ES-I3 (cell line): ENCODE measurements around the gene GJA1.

Experiments
- H3K36me3 ChIP-seq: 2 replicates; pipeline ENCODE4 v1.6.1; 2013; ENCODE audit warnings: mild to moderate bottlenecking, low read length, control low read depth, moderate library complexity; ENCODE audit not compliant: insufficient read depth
- H3K4me1 ChIP-seq: 2 replicates; pipeline ENCODE4 v1.6.1; 2013; ENCODE audit warnings: mild to moderate bottlenecking, control low read depth, low read length; ENCODE audit not compliant: insufficient read depth
- H3K9ac ChIP-seq: 2 replicates; pipeline ENCODE4 v1.6.1; 2013; ENCODE audit warnings: low read depth, mild to moderate bottlenecking, low read length, moderate library complexity
- H3K9me3 ChIP-seq: 2 replicates; pipeline ENCODE4 v1.6.1; 2013; ENCODE audit warnings: mild to moderate bottlenecking, low read length, moderate library complexity; ENCODE audit not compliant: control insufficient read depth, insufficient read depth

The GJA1 gene

DNA sequence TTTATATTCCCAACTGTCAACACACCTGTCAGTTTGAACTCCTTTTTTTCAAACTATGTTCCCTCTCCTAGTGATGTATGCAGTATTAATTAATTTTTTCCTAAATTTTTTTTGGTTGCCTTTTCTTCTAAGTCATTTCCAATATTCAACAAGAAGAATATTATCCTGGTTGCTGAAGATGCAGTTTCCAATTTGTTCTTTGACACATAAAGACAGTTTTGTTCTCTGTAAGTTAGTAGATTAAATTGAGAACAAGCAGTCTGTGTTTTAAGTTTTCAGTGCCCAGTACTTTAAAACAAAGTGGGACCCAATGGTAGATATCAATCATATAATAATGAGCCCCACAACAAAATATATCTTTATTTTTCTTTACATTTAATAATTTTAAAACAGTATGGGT, 47.3 kb downstream of the GJA1 start:
- H3K9me3 ChIP-seq: no peaks in the 10 kb centered on the region
- no peaks in the 10 kb centered on the region for H3K36me3 ChIP-seq
- peaks cover 25% of the 10 kb centered on the region for H3K4me1 ChIP-seq
- no peak overlapping the region for H3K9ac ChIP-seq

DNA sequence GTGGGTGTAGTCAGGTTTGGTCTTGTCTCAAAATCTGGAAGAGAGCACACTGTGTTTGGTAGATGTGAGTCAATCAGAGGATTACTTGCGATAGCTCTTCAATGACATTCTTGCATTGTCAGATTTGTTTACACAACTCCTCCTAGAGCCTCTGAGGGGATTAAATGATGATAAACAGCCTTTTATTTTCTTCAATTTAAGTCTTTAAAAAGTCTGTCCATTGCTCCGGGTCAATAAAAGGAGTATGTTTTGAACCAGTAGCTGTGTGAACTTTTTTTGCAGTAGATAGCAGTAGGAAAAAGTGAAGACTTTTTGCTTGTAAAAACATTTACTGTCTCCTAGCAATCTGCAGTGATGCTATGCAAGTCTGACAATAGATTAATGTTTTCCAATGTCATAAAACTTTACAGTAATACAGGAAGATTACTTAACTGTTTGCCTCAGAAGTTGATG, 49.9 kb downstream of the GJA1 start:
- Histone ChIP-seq H3K36me3 (no peaks in the 10 kb centered on the region), H3K4me1 (peaks cover 31% of the 10 kb centered on the region), H3K9ac (no peak overlapping the region; the same call in 1 of the 2 replicates), H3K9me3 (no peaks in the 10 kb centered on the region)

DNA sequence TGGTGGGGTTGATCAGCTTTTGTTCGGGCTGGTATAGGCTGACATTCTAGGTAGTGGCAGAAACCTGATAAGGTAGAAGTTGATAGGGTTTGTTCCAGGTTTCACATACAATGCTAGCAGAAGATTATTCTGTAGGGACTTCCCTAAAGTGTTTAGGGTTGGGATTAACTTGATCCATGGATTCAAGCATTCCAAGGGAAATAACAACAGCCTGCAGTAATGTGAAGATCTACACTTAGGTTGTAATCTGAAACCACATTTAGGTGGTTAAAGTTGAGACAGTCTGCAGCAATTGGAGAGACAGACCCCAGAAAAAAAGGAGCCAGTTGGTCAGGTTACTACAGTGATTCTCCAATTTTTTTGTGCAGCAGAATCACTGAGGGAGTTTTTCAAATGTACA, 56.1 kb downstream of the GJA1 start:
- no peak overlapping the region for H3K9ac ChIP-seq
- H3K4me1 ChIP-seq: peaks cover 19% of the 10 kb centered on the region
- no peaks in the 10 kb centered on the region for H3K9me3 ChIP-seq
- H3K36me3 ChIP-seq: no peaks in the 10 kb centered on the region

DNA sequence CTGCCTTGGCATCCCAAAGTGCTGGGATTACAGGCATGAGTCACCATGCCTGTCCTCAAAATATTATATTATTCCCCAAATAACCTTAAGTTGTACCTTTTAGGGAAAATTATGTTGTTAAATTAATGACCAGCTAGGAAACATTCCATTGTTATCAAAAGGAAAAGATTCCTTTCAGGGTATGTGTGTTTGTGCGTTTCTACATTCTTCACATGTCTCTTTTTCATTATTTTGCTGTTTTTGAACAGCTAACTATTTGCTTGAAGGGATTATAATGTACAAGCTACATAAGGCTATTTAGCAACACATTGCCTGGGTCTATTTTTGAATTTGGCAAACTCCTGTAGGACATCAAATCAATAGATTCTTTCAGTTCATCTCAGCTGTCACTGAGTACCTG, 57.1 kb downstream of the GJA1 start:
- Histone ChIP-seq H3K4me1 (peaks cover 16% of the 10 kb centered on the region), H3K36me3 (no peaks in the 10 kb centered on the region), H3K9ac (no peak overlapping the region), H3K9me3 (no peaks in the 10 kb centered on the region)

DNA sequence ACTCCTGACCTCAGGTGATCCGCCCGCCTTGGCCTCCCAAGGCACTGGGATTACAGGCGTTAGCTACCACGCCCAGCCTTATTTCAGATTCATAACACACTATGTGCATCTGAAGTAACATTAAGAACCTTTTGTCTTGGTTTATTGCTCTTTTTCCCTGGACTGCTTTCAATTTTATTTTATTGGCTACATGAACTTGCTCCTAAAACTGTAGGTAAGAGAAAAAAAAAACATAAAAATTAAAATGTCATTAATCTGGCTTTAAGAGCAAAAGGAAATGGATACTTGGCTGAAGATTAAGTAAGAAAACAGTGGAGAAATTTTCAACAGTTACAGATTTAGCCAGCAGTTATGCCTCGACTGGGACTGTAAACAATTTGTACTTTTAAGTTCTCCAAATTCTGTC, 62.5 kb downstream of the GJA1 start:
- H3K9me3 ChIP-seq: no peaks in the 10 kb centered on the region
- H3K9ac ChIP-seq: no peak overlapping the region
- no peaks in the 10 kb centered on the region for H3K4me1 ChIP-seq
- no peaks in the 10 kb centered on the region for H3K36me3 ChIP-seq

DNA sequence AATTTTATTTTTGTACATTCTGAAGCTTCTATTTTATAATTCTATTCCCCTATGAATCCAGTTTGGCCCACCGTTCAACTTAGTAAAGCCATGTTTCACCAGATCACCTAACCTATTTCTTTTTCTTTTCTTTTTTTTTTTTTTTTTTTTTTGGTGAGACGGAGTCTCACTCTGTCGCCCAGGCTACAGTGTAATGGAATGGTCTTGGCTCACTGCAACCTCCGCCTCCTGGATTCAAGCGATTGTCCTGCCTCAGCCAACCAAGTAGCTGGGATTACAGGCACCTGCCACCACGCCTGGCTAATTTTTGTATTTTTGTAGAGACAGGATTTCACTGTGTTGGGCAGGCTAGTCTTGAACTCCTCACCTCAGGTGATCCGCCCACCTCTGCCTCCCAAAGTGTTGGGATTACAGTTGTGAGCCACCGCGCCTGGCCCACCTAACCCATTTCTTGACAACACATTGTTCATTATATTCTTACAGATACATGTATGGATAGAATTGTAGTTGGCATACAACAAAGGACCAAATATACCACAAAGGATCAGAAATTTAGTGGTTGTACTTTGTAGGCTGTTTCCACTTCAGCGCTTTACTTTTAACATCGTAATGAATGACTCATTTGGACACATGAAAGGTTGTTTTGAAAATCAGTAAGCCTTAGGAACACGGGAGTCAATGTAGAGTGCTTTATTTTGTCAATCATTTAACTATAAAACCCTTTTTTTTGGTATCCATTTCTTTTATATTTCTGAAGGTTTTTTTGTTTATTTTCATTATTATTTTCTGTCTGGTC, 63.2 kb downstream of the GJA1 start:
- H3K4me1 ChIP-seq: no peaks in the 10 kb centered on the region
- no peaks in the 10 kb centered on the region for H3K9me3 ChIP-seq
- no peaks in the 10 kb centered on the region for H3K36me3 ChIP-seq
- no peak overlapping the region for H3K9ac ChIP-seq
